ENCODE results near the gene LMAN1L.
"Not testable (repeated sequence)": the region's sequence is repeated elsewhere in the genome, so short reads cannot be mapped to it uniquely, and the experiment has no call there.

Gene LMAN1L

DNA sequence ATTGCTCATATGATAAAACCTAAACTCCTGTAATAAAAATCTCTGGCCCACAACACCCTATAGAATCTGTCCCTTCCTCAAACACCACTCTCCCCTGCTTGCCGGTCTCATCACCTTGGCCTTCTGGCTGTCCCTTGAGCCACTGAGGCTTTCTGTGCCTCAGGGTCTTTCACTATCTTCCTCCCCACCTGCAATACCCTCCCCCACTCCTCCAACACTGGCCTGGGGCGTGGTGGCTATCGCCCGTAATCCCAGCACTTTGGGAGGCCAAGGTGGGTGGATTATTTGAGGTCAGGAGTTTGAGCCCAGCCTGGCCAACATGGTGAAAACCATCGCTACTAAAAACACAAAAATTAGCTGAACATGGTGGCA, 34.0 kb upstream of the LMAN1L start:
- peaks cover 6% of the 10 kb centered on the region for H3K36me3 Mint-ChIP-seq (ENCODE audit: low read depth)
- no peaks in the 10 kb centered on the region for H3K9me3 Mint-ChIP-seq
- H3K27me3 Mint-ChIP-seq, result no peaks in the 10 kb centered on the region
- no peak overlapping the region for H3K4me3 Mint-ChIP-seq
- peak overlapping the region; percentile 96 for H3K27ac Mint-ChIP-seq
- H3K4me1 Mint-ChIP-seq (ENCODE audit: low read depth), result peaks cover 73% of the 10 kb centered on the region

GRCh38 chr15:74779162-74779648, 33.4 kb upstream of the LMAN1L start:
- Mint-ChIP-seq H3K9me3 (no peaks in the 10 kb centered on the region), H3K27me3 (no peaks in the 10 kb centered on the region), H3K36me3 (ENCODE audit: low read depth) (peaks cover 10% of the 10 kb centered on the region), H3K4me1 (ENCODE audit: low read depth) (peaks cover 67% of the 10 kb centered on the region), H3K27ac (peak overlapping the region; percentile 96), H3K4me3 (peak overlapping the region; percentile 27)

- Mint-ChIP-seq H3K27ac (peak overlapping the region; percentile 96), H3K4me3 (peak overlapping the region; percentile 91), H3K4me1 (ENCODE audit: low read depth) (peaks cover 71% of the 10 kb centered on the region), H3K27me3 (no peaks in the 10 kb centered on the region), H3K36me3 (ENCODE audit: low read depth) (peaks cover 21% of the 10 kb centered on the region), H3K9me3 (no peaks in the 10 kb centered on the region)
Observed at GRCh38 chr15:74780523-74781430, 31.9 kb upstream of the LMAN1L start.

- Mint-ChIP-seq H3K27ac (peak within 1 kb of the TSS; percentile 96), H3K36me3 (ENCODE audit: low read depth) (peaks cover 23% of the 10 kb centered on the region), H3K4me1 (ENCODE audit: low read depth) (peaks cover 72% of the 10 kb centered on the region), H3K9me3 (no peaks in the 10 kb centered on the region), H3K4me3 (peak within 1 kb of the TSS; percentile 91), H3K27me3 (no peaks in the 10 kb centered on the region)
Observed at GRCh38 chr15:74781431-74782258, 31.0 kb upstream of the LMAN1L start, which contains the start of gene CSK. Gene CSK (plus strand): TSS chr15:74782080. CDS start chr15:74798298, 16,218 bp downstream.

GRCh38 chr15:74782259-74783071, 30.2 kb upstream of the LMAN1L start:
- Mint-ChIP-seq H3K4me3 (peak overlapping the region; percentile 86), H3K36me3 (ENCODE audit: low read depth) (peaks cover 28% of the 10 kb centered on the region), H3K4me1 (ENCODE audit: low read depth) (peaks cover 72% of the 10 kb centered on the region), H3K27me3 (no peaks in the 10 kb centered on the region), H3K27ac (peak overlapping the region; percentile 95), H3K9me3 (no peaks in the 10 kb centered on the region)

DNA sequence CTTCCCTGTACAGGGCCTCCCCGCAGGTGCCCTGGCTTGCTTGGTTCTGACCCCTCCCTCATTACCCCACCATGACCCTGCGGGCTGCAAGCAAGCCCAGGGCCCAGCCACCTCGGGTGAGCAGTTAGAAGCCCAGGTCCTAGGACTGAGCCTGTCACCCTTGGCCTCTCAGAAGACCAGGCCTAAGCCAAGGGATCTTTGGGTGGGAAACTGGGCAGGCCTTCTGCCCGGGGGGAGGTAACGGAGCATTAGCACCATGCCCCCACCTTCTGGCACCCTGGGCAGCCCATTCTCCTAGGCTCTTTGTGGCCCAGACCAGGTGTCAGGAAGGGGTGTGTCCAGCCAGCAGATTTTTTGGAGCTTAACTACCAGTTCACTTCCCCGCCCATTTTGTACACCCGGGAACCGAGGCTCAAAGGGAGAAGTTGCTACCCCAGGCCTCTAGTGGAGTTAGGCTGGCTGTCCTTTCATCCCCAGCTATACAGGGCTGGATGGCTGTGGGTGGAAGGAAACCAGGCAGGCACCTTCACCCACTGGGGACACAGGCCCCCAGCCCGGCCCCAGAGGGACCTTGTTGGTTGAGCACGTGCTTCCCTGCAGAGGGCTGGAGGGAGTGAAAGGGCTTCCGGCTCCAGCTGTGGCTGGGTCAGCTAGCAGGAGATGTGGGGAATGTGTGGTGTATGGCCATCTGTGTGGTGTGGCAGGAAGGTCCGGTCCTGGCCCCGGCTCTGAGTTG, 29.4 kb upstream of the LMAN1L start:
- Mint-ChIP-seq H3K27me3 (no peaks in the 10 kb centered on the region), H3K9me3 (no peaks in the 10 kb centered on the region), H3K36me3 (ENCODE audit: low read depth) (peaks cover 33% of the 10 kb centered on the region), H3K4me3 (peak overlapping the region; percentile 86), H3K4me1 (ENCODE audit: low read depth) (peaks cover 72% of the 10 kb centered on the region), H3K27ac (peak overlapping the region; percentile 95)

- H3K4me1 Mint-ChIP-seq (ENCODE audit: low read depth), result peaks cover 72% of the 10 kb centered on the region
- no peaks in the 10 kb centered on the region for H3K9me3 Mint-ChIP-seq
- H3K36me3 Mint-ChIP-seq (ENCODE audit: low read depth), result peaks cover 36% of the 10 kb centered on the region
- H3K27me3 Mint-ChIP-seq, result no peaks in the 10 kb centered on the region
- H3K27ac Mint-ChIP-seq, result peak overlapping the region; percentile 95
- peak overlapping the region; percentile 86 for H3K4me3 Mint-ChIP-seq
Observed at GRCh38 chr15:74783808-74784175, 28.8 kb upstream of the LMAN1L start.

- Mint-ChIP-seq H3K27ac (peak overlapping the region; percentile 95), H3K4me1 (ENCODE audit: low read depth) (peaks cover 72% of the 10 kb centered on the region), H3K36me3 (ENCODE audit: low read depth) (peaks cover 43% of the 10 kb centered on the region), H3K4me3 (peak overlapping the region; percentile 86), H3K9me3 (no peaks in the 10 kb centered on the region), H3K27me3 (no peaks in the 10 kb centered on the region)
Observed at GRCh38 chr15:74784426-74785193, 28.0 kb upstream of the LMAN1L start.

GRCh38 chr15:74785194-74786032, 27.2 kb upstream of the LMAN1L start:
- Mint-ChIP-seq H3K4me3 (peak overlapping the region; percentile 86), H3K4me1 (ENCODE audit: low read depth) (peaks cover 72% of the 10 kb centered on the region), H3K36me3 (ENCODE audit: low read depth) (peaks cover 46% of the 10 kb centered on the region), H3K27me3 (no peaks in the 10 kb centered on the region), H3K9me3 (no peaks in the 10 kb centered on the region), H3K27ac (peak overlapping the region; percentile 95)

DNA sequence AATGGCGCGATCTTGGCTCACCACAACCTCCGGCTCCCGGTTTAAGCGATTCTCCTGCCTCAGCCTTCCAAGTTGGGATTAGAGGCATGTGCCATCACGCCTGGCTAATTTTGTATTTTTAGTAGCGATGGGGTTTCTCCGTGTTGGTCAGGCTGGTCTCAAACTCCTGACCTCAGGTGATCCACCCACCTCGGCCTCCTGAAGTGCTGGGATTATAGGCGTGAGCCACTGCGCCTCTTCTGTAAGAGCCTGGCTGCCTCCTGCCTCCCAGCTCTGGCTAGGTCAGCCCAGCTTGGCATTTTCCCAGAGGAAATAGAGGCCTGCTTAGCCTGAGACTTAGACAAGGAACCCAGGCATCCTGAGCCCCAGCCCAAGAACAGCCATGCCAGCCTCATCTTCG, 26.6 kb upstream of the LMAN1L start:
- Mint-ChIP-seq H3K4me3 (peak overlapping the region; percentile 86), H3K4me1 (ENCODE audit: low read depth) (peaks cover 72% of the 10 kb centered on the region), H3K36me3 (ENCODE audit: low read depth) (peaks cover 53% of the 10 kb centered on the region), H3K27ac (peak overlapping the region; percentile 95)
- H3K27me3 Mint-ChIP-seq, H3K9me3 Mint-ChIP-seq: not testable (repeated sequence)

DNA sequence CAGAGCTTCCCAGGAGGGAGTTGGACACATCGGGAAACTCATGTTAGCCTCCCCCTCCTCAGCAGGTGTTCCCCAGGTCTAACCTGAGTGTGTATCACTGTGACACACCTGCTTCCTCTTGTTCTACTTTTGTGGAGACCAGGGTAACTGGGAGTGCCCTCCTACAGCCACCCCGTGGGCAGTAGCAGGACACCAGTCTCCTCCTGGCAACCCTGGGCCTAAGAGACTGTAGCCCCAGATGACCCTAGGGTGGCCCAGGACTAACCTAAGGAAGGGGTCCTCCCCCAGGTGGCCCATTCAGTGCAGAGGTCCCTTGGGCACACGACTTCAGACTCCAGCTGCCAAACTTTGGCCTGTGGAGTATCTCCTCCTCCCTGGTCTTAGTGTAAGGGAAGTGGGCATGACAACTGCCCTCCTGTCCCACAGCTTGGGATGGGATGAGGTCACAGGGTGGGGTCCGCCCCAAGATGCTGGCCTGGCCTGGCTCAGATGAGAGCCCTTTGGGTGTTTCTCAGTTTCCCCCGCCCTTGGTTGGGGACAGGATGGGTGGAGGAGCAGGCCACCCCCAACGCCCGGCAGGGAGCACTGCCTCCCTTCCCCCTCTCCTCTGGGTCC, 26.0 kb upstream of the LMAN1L start:
- Mint-ChIP-seq H3K4me3 (peak overlapping the region; percentile 86), H3K27me3 (no peaks in the 10 kb centered on the region), H3K4me1 (ENCODE audit: low read depth) (peaks cover 73% of the 10 kb centered on the region), H3K27ac (peak overlapping the region; percentile 95), H3K9me3 (no peaks in the 10 kb centered on the region), H3K36me3 (ENCODE audit: low read depth) (peaks cover 59% of the 10 kb centered on the region)

GRCh38 chr15:74787251-74788041, 25.2 kb upstream of the LMAN1L start:
- Mint-ChIP-seq H3K36me3 (ENCODE audit: low read depth) (peaks cover 65% of the 10 kb centered on the region), H3K9me3 (no peaks in the 10 kb centered on the region), H3K27me3 (no peaks in the 10 kb centered on the region), H3K4me1 (ENCODE audit: low read depth) (peaks cover 81% of the 10 kb centered on the region), H3K27ac (peak overlapping the region; percentile 95), H3K4me3 (peak overlapping the region; percentile 86)
